Activated T-cell treated with anti-CD3 and anti-CD28 coated beads for 1 hour (primary cell): ENCODE data around the gene PTPRD.

Experiments used
- DNase-seq: peaks from one replicate; pipeline ENCODE4 v3.0.0-alpha.2; 2020; ENCODE audit warnings: low read depth

PTPRD gene

GRCh38 chr9:9750719-9751118, 862.1 kb downstream of the PTPRD start:
- no peak for DNase-seq

- DNase-seq: no peak
Measured at GRCh38 chr9:9749591-9749990, 863.2 kb downstream of the PTPRD start.

GRCh38 chr9:9747787-9748186, 865.0 kb downstream of the PTPRD start:
- no peak for DNase-seq

GRCh38 chr9:9746826-9747225, 866.0 kb downstream of the PTPRD start:
- no peak for DNase-seq

GRCh38 chr9:9743822-9744221, 869.0 kb downstream of the PTPRD start:
- DNase-seq: no peak

- no peak for DNase-seq
Measured at GRCh38 chr9:9730174-9730573, 882.6 kb downstream of the PTPRD start.

- no peak for DNase-seq
Measured at GRCh38 chr9:9729082-9729481, 883.7 kb downstream of the PTPRD start.

- DNase-seq: no peak
Measured at GRCh38 chr9:9719373-9720112, 893.3 kb downstream of the PTPRD start.

GRCh38 chr9:9718691-9719090, 894.1 kb downstream of the PTPRD start:
- no peak for DNase-seq

GRCh38 chr9:9679433-9679832, 933.4 kb downstream of the PTPRD start:
- DNase-seq: no peak

GRCh38 chr9:9674461-9674860, 938.3 kb downstream of the PTPRD start:
- DNase-seq: no peak

GRCh38 chr9:9670454-9670853, 942.3 kb downstream of the PTPRD start:
- DNase-seq: no peak

GRCh38 chr9:9645006-9645405, 967.8 kb downstream of the PTPRD start:
- DNase-seq: no peak

GRCh38 chr9:9631284-9631683, 981.5 kb downstream of the PTPRD start:
- DNase-seq: no peak

GRCh38 chr9:9625248-9625647, 987.6 kb downstream of the PTPRD start:
- no peak for DNase-seq

GRCh38 chr9:9623506-9623905, 989.3 kb downstream of the PTPRD start:
- no peak for DNase-seq

- no peak for DNase-seq
Measured at GRCh38 chr9:9621355-9621940, 991.4 kb downstream of the PTPRD start.

GRCh38 chr9:9620736-9621135, 992.1 kb downstream of the PTPRD start:
- DNase-seq: no peak

GRCh38 chr9:9615086-9615485, 997.7 kb downstream of the PTPRD start:
- DNase-seq: no peak

- no peak for DNase-seq
Measured at GRCh38 chr9:9614607-9615006, 998.2 kb downstream of the PTPRD start.

GRCh38 chr9:9612755-9613154, 1000.0 kb downstream of the PTPRD start:
- DNase-seq: no peak

GRCh38 chr9:9612270-9612669, 1000.5 kb downstream of the PTPRD start:
- no peak for DNase-seq

GRCh38 chr9:9605681-9606080, 1007.1 kb downstream of the PTPRD start:
- DNase-seq: no peak

GRCh38 chr9:9603345-9603744, 1009.5 kb downstream of the PTPRD start:
- DNase-seq: no peak
